Breast epithelium (tissue), 3 donors: ENCODE measurements around the gene HBA1.
"Not testable (repeated sequence)": the region's sequence is repeated elsewhere in the genome, so short reads cannot be mapped to it uniquely, and the experiment has no call there.

ENCODE experiments used
- POLR2A ChIP-seq: fragments of 450-650 bp; IDR thresholded peaks from one replicate; pipeline ENCODE4 v1.6.1; 2016; ENCODE audit warnings: antibody characterized with exemption, mild to moderate bottlenecking, moderate library complexity
- POLR2AphosphoS5 ChIP-seq, 3 donors: sonication (generic); formaldehyde crosslinking; IDR thresholded peaks; one replicate each; pipeline ENCODE4 v1.6.1; 2017; ENCODE audit warnings: antibody characterized with exemption in 3 of 3
- TF ChIP-seq, protein P1 (sequence below), 3 donors: fragments of 450-650 bp; IDR thresholded peaks; one replicate each; pipeline ENCODE4 v1.5.1; 2016 to 2017; ENCODE audit warnings: antibody characterized with exemption in 3 of 3, mild to moderate bottlenecking in 3 of 3, moderate library complexity in 3 of 3

DNA sequence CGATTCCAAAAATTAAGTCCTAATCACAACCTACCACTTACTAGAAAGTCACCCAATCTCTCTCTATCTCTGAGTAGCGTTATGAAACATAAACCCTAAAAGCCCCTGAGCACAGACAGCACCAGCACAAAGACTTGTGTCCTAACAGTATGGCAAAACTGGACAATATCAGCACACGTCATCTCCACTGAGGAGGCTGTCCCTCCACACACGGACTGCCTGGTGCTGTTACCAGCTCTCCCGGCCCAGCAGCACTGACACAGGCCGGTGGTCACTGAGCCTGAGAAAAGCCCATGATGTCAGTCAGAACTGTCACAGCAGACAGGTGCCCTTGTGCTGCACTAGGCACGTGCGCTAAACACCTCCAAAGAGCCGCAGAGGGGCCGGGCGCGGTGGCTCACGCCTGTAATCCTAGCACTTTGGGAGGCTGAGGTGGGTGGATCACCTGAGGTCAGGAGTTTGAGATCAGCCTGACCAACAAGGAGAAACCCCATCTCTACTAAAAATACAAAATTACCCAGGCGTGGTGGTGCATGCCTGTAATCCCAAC is 35.2 kb downstream of the HBA1 start:
- TF ChIP-seq, protein P1, sequence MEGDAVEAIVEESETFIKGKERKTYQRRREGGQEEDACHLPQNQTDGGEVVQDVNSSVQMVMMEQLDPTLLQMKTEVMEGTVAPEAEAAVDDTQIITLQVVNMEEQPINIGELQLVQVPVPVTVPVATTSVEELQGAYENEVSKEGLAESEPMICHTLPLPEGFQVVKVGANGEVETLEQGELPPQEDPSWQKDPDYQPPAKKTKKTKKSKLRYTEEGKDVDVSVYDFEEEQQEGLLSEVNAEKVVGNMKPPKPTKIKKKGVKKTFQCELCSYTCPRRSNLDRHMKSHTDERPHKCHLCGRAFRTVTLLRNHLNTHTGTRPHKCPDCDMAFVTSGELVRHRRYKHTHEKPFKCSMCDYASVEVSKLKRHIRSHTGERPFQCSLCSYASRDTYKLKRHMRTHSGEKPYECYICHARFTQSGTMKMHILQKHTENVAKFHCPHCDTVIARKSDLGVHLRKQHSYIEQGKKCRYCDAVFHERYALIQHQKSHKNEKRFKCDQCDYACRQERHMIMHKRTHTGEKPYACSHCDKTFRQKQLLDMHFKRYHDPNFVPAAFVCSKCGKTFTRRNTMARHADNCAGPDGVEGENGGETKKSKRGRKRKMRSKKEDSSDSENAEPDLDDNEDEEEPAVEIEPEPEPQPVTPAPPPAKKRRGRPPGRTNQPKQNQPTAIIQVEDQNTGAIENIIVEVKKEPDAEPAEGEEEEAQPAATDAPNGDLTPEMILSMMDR (IDR thresholded peaks at IDR 0.05) = not testable (repeated sequence)
- TF ChIP-seq POLR2AphosphoS5 (IDR thresholded peaks at IDR 0.05); POLR2A: not testable (repeated sequence)
